Suppressor macrophage (primary cell): ENCODE results near the gene HS3ST4.

Source experiments
- DNase-seq, 4 experiments: peaks; one replicate each; pipeline ENCODE4 v3.0.0-alpha.2; 2020 to 2022

The HS3ST4 gene

DNA sequence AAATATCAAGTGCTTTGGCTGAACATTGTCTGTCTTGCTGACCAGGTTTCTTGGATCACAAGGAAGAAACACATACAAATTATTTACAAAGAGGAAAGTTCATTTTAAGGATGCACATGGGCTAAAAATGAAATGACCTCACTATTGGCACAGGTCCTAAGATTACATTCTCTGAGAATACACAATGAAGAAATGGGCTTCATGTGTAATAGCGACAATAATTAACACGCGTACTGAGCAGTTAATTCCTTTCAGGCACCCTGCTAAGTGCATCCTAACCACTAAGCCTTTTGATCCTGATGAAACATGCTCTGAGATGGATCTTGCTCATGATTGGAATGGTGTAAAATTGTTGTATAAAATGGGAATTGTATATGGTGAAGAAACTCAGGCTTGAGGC, 429.0 kb downstream of the HS3ST4 start:
- DNase-seq: no peak

DNA sequence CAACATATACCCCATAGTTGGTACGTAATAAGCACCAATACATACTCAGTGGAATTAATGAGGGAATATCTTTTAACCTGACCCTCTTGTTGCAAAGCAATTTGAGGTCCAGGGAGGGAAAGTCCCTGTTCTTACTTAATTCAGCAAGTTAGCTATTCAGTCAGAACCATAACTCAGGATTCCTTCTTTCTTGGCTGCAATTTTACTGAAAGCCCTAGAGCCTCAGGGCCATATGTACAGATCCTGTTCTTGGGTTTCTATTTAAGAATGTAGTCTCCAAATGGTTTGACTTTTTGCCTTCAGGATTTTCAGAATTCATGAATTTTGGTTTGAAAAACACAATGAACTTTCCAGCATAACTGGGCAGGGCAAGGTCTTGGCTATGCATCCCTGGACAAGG, 436.5 kb downstream of the HS3ST4 start:
- DNase-seq: no peak

DNA sequence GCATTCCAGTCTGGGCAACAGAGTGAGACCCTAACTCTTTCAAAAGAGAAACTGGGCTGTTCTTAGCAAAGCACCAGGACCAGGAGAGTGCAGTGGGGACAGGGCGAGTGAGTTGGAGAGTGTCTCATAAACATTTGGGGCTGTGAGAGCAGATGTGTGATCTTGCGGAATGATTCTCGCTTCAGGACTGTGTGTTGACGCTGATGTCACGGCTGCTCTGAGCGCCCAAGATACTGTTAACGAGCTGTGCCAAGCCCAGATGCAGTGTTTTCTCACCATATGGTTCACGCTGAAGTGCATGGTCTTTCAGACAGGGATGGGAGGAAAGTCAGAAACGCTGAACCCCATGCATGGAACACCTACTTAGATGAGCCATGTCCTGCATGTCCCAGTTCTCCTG, 438.2 kb downstream of the HS3ST4 start:
- no peak for DNase-seq

DNA sequence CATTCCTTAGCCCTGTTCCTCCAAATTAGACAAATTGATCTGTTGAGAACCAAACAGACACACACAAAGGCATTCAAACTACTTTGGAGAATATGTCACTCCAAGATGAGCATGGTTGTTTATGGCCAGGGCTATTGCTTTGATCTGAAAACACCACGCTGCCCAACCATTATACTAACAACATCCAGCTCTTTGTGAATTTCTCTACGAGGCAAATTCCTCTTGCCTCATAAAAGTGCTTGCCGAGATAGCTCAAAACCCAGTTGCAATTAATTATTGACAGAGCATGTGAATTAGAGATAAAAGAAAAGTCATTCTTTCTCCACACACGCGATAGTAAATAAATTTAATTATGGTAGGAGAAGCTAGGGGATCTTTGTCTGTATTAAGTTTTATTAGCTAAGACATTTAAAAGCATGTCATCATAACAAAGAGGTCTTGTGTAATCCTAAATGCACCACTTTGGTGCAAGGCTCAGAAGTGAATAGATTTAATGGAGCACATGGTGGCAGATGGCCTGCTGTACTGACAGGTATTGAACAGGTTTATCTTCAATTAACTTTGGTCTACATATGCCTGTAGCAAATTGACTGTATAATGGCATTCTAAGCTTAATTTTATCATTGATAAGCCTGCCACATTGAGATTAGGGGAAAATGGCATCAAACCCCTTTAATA, 441.8 kb downstream of the HS3ST4 start:
- no peak for DNase-seq

DNA sequence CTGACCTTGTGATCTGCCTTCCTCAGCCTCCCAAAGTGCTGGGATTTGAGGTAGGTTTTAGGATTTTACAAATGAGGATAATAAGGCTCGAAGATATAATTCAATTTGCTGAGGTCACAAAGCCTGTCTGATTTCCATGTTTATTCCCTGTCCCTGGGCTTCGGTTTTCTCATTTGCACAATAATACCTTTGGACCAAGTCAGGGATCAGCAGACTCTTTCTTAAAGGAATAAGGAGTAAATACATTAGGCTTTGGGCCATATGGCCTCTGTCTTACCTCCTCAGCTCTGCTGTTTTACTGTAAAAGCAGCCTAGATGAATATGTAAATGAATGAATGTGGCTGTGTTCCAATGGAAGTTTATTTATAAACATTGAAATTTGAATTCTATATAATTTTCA, 442.8 kb downstream of the HS3ST4 start:
- no peak for DNase-seq

DNA sequence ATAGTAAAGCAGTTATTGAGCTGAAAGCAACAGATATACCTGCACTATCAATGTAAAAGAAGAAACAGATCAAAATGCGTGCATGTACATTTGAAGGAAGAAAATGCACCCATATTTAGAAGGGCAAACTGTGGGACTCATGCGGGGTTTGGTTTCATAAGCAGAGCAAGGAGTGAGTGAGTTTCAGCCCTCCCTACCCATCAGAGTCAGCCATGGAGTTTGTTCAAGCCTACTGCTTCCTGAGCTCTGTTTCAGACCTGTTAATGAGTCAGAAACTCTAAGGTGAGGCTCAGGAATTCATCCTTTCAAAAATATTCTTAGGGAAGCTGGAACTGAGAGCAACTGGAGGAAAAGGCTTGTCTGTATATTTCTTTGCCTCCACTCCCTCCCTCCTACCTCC, 446.2 kb downstream of the HS3ST4 start:
- DNase-seq: no peak

DNA sequence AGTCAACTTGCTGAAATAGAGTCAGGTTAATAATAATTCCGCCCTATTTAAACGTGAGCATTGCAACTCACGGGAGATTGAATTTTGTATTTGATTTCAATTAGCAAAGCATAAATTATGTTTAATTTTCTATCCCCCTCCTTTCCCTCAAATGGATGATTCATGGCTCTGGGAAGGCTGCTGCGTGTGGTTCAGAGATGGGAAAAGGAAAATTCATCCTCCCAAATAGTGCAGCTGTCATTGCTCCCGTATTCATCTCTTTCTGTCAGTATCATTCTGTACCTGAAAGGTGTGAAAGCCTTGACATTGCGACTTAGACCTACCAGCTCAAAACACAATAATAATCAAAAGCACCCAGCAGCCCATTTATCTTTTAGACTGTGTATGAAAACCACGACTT, 447.3 kb downstream of the HS3ST4 start:
- no peak for DNase-seq

DNA sequence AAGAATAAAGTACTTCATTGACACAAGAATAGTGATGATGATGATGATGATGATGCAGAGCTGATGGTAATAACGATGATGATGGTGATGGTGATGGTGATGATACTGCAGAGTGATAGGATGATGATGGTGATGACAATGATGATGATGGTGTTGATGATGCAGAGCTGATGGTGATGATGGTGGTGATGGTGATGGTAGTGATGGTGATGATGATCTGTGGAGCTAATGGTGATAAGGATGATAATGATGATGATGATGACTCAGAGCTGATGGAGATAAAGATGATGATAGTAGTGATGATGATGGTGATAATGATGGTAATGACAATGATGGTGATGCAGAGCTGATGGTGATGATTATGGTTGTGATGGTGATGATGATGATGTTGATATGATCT, 448.1 kb downstream of the HS3ST4 start:
- no peak for DNase-seq

DNA sequence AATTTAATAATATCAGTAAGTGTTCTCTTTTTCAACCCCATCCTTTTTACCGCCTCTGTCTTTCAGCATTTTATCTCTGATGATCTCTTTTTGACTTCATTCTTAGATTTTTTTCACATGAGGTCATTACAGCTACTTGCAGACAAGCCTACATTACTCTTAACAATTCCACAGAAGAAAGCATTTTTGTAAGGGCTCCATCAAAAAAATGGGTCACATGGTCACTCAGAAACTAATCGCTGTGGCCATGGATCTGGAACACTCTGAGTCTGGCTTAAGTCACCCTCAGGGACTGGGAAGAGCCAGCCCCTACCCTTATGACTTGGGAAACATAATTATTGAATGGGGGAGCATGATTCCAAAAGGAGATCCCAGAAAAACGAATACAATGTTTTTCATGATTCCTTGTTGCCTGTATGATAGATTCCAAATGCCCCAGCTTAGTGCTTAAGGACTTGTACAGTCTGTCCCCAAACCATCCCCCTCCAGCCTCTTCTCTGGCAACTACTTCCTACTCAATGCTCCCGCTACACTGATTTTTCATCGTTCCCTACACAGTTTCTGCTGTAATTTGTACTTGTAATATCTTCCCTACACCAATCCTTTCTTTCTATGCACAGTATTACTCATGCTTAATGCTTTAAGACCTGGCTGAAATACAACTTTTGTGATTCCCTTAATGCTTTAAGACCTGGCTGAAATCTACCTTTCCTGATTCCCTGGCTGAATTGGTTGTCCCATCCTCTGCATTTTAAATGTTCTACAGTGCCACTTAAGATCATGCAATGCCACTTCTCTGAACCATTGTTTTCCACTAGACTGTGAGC, 457.8 kb downstream of the HS3ST4 start:
- no peak for DNase-seq

DNA sequence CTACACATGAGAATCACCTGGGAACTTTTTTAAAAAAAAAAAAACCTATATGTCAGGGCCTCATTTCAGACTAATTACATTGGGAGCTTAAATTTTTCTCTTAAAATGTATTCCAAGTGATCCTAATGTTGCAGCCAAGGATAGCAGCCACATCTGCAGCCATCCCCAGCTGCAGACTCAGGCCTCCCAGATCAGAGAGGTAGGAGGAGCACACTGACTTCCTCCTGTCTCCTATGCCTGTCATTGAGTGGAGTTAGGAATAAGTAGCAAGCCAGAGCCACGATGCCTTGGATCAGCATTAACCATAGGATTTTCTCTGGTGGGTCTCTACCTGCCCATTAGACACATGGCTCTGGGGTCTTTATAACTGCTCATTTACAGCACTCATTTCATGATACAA, 463.5 kb downstream of the HS3ST4 start:
- no peak for DNase-seq

DNA sequence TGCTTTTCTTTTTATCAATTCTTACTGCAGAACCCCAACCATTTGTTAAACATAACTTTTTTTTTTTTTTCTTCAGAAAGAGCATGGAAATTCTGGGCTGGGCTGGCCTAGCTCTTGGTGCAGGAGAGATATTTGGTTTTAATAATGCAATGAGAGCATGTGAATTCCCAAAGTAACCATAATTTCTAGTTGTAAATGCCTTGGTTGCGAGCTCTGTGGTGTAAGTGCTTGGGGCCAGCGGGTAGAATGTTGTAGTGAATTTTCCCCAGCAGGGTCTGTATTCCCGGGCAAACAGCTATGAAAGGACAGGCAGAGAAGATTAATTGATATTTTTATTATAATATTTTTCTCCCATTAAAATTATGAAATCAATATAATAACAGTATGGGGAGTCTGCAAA, 465.6 kb downstream of the HS3ST4 start:
- no peak for DNase-seq

DNA sequence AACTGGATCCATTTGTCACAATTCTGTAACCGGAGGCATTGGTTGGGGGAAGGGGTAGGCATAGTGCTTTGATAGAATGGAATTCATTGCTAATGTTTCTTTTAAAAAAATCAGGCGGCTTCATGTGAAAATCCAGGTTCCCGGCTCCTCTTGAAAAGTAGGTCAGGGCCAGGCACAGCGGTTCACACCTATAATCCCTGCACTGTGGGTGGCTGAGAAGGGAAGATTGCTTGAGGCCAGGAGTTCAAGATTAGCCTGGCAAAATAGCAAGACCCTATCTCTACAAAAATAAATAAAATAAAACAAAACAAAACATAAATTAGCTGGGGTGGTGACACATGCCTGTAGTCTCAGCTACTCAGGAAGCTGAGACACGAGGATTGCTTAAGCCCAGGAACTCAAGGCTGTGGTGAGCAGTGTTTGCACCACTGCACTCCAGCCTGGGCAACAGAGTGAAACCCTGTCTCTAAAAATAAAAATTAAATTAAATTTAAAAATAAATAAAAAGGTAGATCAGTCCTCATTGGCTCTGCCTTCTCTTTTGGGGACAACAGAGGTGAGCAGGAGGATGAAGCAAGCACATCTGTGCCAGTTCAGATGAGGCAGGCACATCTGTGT, 466.5 kb downstream of the HS3ST4 start:
- DNase-seq: no peak

DNA sequence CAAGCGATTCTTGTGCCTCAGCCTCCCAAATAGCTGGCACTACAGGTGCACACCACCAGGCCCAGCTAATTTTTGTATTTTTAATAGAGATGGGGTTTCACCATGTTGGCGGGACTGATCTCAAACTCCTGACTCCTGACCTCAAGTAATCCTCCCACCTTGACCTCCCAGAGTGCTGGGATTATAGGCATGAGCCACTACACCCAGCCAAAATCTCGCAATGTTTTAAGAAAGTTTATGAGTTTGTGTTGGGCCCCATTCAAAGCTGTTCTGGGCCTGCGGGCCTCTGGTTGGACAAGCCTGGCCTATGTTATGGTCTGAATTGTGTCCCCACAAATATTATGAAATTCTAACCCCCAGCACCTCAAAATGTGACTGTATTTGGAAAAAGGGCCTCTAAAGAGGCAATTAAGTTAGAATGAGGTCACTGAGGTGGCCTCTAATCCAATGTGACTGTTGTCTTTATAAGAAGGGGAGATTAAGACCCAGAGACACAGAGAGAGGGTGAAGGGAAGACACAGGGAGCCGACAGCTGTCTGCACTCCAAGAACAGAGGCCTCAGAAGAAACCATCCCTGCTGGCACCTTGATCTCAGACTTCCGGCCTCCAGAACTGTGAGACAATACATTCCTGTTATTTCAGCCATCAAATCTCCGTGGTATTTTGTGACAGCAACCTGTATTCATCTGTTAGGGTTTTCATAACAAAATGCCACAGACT, 469.9 kb downstream of the HS3ST4 start:
- DNase-seq: no peak

DNA sequence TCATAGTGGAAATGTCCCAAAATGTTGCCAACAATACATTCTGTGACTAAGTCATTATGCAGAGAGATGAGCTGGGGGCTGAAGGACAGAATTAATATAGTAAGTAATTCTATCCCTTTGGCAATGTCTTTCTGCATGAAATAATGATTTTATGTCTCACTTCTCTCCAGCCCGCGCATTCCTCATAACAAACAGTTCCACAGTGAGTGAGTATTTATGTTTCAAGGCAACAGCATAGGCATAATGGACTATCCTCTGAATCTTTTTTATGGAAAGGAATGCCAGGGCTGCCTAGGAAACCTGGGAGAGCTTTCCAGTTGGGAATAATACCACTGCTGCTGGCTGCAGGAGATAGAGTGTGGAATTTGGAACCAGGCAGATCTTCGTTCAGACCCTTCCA, 477.7 kb downstream of the HS3ST4 start:
- no peak for DNase-seq

DNA sequence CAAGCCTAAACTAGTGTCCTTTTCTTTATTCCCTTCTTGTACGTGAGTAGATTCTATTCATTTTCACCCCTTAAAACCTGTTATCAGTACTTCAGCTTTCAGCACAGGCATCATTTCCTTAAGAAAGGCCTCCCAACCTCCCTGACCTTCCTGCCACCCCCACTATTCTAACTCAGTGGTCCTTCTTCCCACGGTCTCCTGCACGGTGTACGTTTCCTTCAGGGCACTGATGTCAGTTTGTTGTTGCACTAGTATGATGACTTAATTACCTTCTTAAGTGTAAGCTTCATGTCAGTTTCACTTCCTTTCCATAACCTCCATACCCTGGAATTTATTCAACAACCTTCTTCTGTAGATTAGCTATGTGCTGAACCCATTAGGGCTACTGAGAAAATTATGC, 484.2 kb downstream of the HS3ST4 start:
- DNase-seq: no peak

DNA sequence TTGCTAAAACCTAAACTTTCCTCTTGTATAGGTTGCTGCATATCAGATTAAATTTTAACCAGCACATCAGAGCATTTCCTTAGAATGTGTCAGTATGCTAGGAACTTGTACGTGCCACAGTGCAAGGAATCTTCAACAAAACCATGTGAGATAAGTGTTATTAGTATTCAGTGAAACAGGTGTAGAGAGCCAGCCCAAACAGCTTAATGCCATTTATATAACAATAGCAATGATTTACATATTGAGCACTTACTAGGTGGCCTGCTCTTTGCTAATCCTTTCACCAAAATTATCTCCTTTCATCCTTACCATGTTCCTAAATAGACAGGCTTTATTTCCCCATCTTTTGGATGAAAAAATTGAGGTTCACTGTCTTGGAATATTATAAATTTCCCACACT, 485.7 kb downstream of the HS3ST4 start:
- no peak for DNase-seq

DNA sequence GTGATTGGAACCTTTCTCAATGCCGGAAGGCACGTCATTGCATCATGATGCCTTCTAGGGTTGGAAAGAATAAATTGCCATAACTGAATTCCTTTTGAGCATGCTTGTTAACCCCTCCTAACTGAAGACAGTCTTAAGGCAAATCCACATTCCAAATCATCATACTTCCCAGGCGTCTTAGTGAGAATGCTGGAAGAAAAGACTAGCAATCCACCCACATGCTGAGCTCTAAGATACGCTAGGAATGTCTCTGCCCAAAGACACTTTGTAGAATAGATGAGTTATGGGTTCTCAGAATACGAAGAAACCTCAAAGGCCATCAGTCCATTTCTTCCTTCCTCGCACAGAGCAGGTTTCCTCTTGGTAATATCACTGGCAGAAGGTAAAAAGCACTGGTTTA, 486.5 kb downstream of the HS3ST4 start:
- no peak for DNase-seq

DNA sequence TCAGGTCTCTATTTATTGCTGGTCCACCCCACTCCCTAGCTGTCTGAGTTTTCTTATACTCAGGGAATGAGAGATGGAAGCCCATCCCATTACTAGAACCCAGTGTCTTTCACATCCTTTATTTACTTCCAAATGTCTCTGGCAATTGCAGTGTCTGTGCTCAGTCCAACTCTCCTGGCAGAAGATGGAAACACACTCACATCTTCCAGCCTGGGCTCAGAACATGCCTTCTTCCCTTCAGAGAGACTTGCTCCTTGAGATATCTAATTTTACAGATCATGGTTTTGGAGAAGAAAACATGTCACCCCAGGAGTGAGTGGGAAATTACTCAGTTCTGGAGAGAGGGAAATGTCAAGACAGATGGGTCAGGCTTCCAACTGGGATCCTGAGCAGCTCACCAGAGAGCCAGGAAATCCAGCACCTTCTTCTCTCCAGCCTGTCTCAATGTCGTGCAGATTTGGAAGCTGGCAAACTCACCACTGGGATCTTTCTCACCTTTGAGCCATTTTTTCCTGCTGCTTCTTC, 494.4 kb downstream of the HS3ST4 start:
- DNase-seq: no peak
